ELF-1 (cell line): Measurements from ENCODE around the gene EDARADD.
A peak's percentile ranks its signal among the peaks of the same experiment; 100 is the strongest.
"Not testable (repeated sequence)": the region's sequence is repeated elsewhere in the genome, so short reads cannot be mapped to it uniquely, and the experiment has no call there.

Source experiments
- DNase-seq: peaks from one replicate; pipeline ENCODE4 v3.0.0-alpha.2; 2016; ENCODE audit warnings: low read depth, low spot score

Gene EDARADD

DNA sequence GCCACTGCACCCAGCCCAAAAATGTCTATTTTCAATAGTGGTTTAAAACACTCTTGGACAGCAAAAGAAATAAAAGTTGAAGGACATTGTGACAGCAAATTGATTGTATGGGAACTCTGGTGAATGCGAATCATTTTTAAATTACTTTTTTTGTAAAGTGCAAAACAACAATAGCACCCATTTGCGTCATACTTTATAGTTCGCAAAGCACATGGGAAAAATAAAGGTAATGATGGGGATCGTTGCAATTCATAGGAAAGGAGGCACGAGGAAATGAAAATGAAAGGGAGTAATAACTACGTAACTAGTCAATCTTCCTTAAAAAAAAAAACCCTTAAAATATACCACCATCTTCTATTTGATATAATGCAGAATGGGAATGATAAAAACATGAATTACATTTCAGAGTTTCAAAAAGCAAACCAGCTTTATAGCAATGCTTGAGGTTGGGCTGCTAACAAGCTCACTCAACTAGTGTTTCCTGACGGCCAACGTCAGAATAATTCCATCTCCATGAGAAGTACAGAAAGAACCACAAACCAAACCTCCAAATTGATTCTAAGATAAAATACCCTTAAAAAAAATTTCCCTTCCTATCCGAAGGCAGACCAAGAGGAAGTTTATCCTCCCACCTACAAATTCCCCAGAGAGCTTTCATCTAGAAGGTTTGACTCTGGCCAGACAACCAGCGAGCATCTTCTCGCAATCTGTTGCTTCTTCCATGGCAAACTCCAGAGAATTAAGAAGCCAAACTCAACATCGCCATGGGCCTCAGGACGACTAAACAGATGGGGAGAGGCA, at the start of gene EDARADD:
EDARADD (plus strand) TSS at position 606 of the 801 bp plus-strand sequence; CDS start at position 765, 159 bp downstream.
- no peak for DNase-seq

DNA sequence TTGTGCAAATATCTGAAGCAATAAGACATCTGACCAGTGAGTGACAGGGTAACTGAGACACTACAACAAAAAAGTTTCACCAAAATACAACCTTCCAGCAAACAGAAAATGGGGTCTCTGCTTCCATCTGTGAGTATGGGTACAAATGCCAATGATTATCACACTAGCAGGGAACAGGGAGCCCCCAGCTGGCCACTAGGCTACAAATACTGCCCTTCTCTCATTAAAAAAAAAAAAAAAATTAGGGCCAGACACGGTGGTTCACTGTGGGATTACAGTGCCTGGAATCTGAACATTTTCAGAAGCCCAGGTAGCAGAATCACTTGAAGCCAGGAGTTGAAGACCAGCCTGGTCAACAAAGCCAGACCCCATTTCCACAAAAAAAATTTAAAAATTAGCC, 48.4 kb upstream of the EDARADD start:
- peak; percentile 22 for DNase-seq

DNA sequence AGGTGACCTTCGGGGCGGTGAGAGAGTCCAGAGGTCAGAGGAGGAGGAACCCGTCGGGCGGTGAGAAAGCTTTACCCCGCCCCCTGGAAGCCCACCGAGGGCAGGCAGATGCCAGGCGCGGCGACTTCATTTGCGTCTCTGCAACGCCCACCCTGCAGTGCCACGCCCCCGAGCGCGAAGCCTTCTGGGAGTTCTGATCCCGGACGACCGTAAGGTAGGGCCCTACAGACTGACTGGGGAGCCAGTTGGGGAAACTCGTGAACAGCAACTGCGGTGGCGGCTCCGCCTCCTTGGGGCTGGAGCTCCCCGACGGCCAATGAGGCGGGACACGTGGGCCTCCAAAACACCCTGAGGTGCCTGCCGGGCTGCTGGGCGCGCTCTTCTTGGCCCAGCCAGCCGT, 46.0 kb upstream of the EDARADD start:
- peak; percentile 67 for DNase-seq

DNA sequence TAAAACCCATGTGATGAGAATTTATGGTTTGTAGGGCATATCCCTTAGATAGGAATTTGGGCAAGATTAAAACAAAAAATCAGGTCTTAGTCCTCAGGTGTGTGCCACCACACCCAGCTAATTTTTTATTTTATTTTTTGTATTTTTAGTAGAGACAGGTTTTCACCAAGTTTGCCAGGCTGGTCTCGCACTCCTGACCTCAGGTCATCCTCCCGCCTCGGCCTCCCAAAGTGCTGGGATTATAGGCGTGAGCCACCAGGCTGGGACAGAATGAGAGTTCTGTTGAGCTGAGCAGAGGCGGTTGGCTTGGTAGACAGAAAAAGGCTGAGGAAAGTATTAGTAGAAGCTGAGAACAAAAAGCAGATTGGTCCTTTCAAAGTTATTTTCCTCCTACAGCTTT, 43.8 kb upstream of the EDARADD start:
- DNase-seq = peak; percentile 6

DNA sequence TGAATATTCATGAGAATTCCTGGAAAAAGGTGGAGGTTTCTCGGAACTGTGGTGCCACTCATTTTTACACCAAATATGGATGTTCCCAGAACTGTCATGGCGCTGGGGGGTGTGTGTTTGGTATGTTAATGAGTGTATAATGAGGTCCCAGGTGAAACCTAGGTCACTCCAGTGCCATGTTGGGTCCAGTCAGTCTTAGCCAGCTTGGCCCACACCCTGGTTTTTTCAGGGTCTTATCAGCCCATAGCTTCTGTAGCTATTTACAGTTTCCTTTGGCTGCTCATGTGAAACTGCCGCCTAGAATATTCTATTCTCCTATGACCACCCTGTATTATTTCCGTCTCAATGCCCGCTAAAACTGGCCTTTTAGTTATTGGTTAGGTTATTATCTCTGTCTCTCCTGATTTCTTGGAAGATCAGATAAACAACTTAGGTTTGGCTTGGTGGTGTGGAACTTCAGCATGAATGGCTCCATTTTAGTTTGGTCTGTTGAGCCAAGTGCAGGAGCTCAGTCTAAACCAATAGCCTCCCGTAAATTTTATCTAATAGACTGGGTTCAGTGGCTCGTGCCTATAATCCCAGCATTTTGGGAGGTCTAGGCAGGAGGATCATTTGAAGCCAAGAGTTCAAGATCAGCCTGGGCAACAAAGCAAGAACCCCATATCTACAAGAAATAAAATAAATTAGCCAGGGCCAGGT, 42.1 kb upstream of the EDARADD start:
- DNase-seq = no peak

DNA sequence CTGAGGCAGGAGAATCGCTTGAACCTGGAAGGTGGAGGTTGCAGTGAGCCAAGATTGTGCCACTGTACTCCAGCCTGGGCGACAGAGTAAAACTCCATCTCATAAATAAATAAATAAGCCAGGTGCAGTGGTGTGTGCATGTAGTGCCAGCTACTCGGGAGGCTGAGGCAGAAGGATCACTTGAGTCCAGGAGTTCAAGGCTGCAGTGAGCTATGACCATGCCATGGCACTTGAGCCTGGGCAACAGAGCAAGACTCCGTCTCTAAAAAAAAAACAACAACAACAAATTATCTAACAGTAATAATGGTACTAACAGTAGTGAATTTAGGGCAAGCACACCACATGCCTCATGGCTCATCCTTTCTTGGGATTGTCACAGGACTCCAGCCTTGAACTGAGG, 41.3 kb upstream of the EDARADD start:
- not testable (repeated sequence) for DNase-seq

DNA sequence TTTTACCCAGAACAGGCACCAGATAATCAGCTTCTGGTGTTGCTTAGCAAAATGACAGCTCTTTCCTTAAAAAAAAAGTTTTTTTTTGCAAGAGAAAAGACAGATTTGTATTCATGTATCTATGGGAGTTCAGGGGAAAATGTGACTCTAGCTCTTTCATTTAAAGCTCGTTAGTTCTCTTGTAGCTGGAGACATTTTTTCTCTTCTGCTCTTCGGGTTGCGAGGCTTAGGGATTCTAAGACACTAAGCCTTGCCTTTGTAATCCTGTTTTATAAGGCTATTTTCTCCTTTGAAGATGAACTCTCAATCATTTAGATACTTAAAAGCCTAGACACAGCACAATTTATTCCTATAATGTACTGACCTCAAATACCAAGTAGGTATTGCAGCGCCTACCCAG, 40.3 kb upstream of the EDARADD start:
- DNase-seq = no peak

DNA sequence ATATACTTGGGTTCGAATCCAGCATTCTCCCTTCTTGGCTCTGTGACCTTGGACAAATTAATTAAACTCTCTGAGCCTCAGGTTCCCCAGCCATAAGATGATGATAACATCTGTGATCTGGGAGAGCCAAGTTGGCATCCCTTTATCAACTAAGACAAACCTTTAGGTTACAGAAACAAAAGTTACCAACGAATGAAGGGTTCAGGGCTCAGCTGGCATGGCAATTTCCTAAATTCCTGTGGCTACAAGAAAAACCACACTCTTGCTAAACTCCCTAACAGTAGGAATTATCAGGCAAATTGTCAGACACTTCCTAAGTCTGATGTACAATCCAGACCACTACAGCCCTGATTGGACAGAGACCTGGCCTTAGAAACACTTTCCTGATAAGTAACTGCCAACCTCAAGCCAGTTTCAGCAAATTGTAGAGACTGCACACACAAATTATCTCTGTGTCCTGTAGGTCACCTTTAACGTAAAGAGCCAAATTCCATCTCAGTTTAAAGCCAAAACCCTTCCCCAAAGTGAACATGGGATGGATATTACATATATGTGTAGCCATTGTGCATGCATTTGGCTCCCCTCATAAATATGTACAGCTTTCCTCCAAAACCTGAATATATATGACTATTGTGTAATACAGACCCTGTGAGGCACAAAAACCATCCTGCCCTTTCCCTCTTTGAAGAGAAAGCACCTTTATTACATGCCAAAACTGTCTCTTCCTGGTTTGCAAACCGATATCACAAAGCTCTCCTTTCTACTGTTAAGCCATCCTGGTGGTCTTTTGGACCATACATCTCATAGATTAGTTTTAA, 39.5 kb upstream of the EDARADD start:
- no peak for DNase-seq

DNA sequence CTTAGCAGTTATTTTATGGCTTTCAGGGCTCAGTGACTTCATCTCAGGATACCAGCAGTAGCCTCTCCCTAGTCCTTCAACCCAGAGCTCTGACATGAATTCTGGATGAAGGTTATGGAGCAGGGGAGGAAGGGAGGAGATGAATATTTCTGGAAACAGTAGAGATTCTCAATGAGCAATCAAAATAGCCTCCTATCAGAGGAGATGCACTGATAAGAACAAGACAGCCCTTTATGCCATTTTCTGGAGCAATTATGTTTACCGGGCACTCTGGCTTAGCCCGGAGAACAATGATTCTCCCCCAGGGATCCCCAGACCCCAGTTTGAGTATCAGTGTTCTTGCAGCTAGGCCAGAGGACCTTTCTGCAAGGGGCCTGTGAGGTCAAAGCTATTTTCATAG, 37.9 kb upstream of the EDARADD start:
- no peak for DNase-seq

DNA sequence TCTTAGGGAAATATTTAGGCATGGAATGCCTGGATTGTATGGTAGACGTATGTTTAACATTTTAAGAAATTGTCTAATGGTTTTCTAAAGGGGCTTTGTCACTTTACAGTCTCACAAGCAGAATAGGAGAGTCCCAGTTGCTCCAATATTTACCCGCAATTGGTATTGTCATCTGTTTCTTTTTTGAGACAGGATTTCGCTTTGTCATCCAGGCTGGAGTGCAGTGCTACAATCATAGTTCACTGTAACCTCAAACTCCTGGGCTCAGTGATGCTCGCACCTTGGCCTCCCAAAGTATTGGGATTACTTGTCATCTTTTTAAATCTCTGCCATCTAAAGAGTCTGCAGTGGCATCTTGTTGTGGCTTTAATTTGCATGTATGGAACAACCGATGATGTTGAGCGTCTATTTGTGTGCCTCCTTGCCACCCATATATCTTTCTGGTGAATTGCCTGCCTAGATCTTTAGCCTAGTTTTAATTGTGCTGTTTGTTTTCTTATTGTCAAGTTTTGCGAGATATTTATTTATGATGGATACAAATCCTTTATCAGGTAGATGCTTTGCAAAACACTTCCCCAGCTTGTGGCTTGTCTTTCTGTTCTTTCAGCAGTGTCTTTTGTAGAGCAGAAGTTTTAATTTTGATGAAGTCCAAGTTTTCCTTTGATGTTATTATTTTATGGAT, 32.0 kb upstream of the EDARADD start:
- no peak for DNase-seq

DNA sequence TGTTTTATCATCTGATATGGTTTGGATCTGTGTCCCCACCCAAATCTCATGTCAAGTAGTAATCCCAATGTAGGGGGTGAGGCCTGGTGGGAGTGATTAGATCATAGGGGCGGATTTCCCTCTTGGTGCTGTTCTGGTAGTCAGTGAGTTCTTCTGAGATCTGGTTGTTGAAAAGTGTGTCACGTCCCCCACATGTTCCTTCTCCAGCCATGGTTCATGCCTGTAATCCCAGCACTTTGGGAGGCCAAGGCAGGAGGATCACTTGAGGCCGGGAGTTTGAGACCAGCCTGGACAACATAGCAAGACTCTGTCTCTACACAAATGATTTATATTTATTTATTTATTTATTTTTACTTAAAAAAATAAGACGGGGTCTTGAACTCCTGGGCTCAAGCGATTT, 30.8 kb upstream of the EDARADD start:
- DNase-seq = no peak

DNA sequence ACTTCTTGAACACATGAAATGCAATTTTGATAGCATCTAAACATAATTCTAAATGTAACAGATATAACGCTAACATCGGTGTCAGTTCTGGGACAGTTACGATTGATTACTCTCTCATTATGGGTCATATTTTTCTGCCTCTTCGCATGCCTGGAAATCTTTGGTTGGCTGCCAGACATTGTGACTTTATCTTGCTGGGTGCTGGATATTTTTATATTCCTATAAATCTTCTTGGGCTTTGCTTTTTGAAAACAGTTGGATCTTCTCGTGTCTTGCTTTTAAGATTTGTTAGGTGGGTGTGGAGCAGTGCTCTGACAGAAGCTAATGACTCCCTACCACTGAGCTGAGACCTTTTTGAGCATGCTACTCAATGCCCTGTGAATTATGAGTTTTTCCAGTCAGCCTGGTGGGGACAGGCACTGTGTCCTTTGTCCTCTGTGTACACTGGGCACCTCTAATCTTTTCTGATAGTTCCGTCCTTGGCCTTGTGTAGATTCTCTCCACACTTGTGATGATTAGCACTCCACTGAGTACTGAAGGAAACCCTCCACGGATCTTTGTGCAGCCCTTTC, 28.0 kb upstream of the EDARADD start:
- DNase-seq = no peak

DNA sequence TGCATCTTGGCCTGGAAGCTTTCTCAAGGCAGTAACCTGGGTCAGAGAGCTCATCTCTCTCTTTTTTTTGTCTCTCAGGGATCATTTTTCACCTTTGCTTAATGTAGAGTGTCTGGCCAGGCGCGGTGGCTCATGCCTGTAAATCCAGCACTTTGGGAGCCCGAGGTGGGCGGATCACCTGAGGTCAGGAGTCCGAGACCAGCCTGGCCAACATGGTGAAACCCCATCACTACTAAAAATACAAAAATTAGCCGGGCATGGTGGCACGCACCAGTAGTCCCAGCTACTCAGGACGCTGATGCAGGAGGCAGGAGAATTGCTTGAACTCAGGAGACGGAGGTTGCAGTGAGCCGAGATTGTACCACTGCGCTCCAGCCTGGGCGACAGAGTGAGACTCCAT, 27.4 kb upstream of the EDARADD start:
- not testable (repeated sequence) for DNase-seq

DNA sequence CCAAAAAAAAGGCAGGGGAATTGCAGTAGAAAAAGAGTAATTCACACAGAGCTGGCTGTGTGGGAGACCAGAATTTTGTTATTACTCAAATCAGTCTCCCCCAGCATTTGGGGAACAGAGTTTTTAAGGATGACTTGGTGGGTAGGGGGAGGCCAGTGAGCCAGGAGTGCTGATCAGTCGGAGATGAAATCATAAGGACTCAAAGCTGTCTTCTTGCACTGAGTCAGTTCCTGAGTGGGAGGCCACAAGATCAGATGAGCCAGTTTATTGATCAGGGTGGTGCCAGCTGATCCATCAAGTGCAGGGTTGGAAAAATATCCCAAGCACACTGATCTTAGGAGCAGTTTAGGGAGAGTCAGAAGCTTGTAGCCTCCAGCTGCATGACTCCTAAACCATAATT, 23.7 kb upstream of the EDARADD start:
- DNase-seq = no peak

DNA sequence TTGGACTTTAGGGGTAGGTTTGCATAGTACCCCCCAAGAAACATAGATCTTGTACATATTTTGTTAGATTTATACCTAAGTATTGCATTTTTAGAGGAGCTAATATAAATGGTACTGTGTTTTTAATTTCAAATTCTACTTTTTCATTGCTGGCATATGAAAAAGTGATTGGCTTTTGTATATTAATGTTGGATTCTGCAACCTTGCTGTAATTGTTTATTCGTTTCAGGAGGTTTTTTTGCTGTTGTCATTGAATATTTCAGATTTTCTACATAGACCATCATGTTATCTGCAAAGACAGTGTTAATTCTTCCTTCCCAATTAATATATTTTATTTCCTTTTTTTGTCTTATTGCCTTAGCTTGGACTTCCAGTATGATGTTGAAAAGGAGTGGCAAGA, 23.0 kb upstream of the EDARADD start:
- no peak for DNase-seq

DNA sequence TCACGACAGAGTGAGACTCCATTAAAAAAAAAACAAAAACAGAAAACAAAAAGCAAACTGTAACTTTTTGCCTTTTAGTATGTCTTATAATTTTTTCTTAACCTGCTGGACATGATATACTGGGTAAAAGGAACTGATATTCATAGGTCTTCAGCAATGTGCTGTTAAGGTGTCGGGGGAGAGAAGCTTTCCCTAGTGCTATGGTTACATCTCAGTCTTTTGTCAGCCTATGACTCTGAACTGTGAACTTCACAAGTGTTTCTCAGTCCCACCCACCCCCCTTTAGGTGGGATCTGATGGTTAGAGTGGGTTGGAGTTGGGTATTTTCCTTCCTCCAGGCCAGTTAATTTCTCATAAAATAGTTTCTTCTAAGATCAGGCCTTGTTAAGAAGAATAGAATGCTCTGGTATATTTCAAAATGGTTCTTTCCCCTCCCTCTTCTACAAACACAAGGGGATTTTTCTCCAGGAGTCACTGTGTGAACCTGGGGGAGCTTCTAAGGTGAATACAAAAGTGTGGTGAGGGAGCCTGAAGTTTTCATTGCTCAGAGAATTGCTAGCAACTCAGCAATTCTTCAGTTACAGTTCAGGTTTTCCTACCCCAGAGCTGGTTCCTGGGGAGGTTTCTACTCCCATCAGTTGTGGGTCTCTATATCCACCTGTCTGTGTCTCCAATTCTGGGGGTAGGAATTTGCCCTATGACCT, 16.1 kb upstream of the EDARADD start:
- no peak for DNase-seq

DNA sequence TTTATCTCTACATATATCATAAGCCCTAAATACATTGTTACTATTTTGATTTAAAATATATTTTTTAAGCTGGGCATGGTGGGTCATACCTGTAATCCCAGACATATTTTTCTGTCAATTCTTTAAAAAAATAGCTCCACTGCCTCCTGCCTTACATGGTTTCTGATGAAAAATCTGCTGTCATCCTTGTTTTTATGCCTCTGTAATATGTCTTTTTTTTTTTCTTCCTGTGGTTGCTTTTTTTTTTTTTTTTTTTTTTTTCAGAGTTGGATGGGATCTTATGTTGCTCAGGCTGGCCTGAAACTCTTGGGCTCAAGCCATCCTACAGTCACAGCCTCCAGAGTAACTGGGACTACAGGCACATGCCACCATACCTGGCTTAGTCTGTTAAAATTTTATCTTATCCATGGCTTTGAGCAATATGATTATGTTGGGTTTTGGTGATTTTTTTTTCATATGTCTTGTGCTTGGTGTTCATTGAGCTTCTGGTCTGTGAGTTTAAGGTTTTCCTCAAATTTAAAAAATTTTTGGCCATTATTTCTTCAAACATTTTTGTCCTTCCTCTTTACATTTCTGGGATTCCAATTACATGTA, 12.4 kb upstream of the EDARADD start:
- DNase-seq = no peak

DNA sequence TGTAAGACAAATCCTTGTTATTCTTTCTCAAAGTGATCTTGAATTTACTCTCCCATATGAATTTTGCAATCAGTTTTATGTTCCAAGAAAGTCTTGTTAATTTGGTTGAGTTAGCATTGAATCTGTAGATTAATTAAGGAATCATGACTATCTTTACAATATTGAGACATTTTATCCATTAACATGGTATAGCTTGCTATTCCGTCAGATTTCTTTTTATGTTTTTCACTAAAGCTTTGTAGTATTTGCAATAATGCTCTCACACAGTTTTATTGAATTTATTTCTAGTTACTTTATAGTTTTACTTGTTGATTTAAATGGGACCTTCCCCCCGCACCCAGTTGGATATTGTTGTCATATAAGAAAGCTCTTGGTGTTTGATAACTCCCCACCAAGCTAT, 5.8 kb upstream of the EDARADD start:
- DNase-seq = no peak

DNA sequence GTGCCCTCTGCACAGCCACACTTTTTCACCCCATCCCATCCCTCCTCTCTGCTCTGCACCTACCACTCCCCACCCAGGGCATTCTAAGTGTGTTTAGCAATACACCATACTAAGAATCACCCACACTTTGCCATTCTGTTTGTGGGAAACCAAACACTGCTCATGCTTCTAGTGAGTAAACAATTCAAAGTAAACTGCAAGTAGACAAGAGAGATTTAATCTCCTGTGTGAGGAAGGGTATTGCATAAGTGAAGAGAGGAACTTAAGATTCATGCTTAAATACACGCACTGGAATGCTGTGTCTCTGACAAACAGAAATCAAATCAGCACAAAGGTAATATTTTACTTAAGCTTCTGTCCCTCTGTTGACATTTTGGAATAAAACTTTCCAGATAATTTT, 4.8 kb upstream of the EDARADD start:
- no peak for DNase-seq

DNA sequence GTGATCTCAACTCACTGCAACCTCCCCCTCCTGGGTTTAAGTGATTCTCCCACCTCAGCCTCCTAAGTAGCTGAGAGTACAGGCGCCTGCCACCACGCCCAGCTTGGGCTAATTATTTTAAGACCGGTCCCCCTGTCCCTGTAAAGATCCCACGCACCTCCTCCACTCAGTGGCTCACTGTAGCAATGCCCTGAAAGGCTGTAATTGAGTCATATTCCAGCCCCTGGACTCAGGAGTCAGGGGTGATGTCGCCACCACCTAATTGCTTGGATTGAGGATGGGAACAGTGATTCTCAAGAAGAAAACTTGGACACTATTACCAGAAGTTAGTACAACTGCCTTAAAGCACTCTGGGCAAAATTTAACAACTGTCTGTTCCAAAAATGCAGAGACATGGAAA, 3.1 kb upstream of the EDARADD start:
- no peak for DNase-seq
